ENCODE measurements around the gene HEPH. TPM values are rescaled to one million over a fixed set of nuclear protein-coding genes. Genes with fewer than 3 reads are reported as not detected.
"Not testable (repeated sequence)": the region's sequence is repeated elsewhere in the genome, so short reads cannot be mapped to it uniquely, and the experiment has no call there.

Gene HEPH
- total RNA-seq, 2 donors from 2014 or later = 76.2 to 88.1 TPM

GRCh38 chrX:66126662-66127061 lies 37.4 kb upstream of the HEPH start:
- H3K9ac ChIP-seq (ENCODE audit: extremely low read depth, low read length, poor library complexity, severe bottlenecking) = no peak overlapping the region
- Mint-ChIP-seq H3K4me3 (no peak overlapping the region), H3K36me3 (ENCODE audit: low read depth) (no peaks in the 10 kb centered on the region), H3K4me1 (peaks cover 7% of the 10 kb centered on the region), H3K9me3 (peaks cover 79% of the 10 kb centered on the region), H3K27ac (no peak overlapping the region), H3K27me3 (ENCODE audit: insufficient read depth) (no peaks in the 10 kb centered on the region)
- no peak overlapping the region for H3K4me3 ChIP-seq (ENCODE audit: low read length)
- H3K27ac ChIP-seq (ENCODE audit: low read depth, low read length) = no peak overlapping the region
- no peaks in the 10 kb centered on the region for H3K9me3 ChIP-seq (ENCODE audit: control insufficient read depth, low read length)
- 66 to 80% methylated on average over 1 to 3 of the region's 3 CpGs for WGBS, 2 experiments (ENCODE audit: insufficient coverage in 1 of 2, insufficient read length in 1 of 2)
- DNase-seq = no peak
- H3K27me3 ChIP-seq (ENCODE audit: control insufficient read depth, insufficient read depth, low read length, poor library complexity, severe bottlenecking) = no peaks in the 10 kb centered on the region
- no peaks in the 10 kb centered on the region for H3K36me3 ChIP-seq (ENCODE audit: control insufficient read depth, insufficient read depth, low read length)
- no peak for TF ChIP-seq CTCF (conservative IDR thresholded peaks at IDR 0.05)
- H3K4me1 ChIP-seq (ENCODE audit: control insufficient read depth, insufficient read depth, low read length) = no peaks in the 10 kb centered on the region

DNA sequence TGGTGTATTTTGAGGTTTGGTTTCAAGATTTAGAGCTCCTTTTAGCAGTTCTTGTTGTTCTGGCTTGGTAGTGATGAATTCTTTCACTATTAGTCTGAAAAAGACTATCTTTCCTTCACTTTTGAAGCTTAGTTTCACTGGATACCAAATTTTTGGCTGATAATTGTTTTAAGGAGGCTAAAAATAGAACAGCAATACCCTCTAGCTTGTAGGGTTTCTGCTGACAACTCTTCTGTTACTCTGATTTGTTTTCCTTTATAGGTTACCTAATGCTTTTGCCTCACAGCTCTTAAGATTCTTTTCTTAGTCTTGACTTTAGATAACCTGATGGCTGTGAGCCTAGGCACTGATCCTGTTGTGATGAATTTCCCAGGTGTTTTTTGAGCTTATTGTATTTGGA lies 33.6 kb upstream of the HEPH start:
- Histone ChIP-seq H3K36me3 (ENCODE audit: control insufficient read depth, insufficient read depth, low read length) (no peaks in the 10 kb centered on the region), H3K27ac (ENCODE audit: low read depth, low read length) (no peak overlapping the region), H3K4me1 (ENCODE audit: control insufficient read depth, insufficient read depth, low read length) (no peaks in the 10 kb centered on the region), H3K9ac (ENCODE audit: extremely low read depth, low read length, poor library complexity, severe bottlenecking) (no peak overlapping the region), H3K9me3 (ENCODE audit: control insufficient read depth, low read length) (no peaks in the 10 kb centered on the region), H3K27me3 (ENCODE audit: control insufficient read depth, insufficient read depth, low read length, poor library complexity, severe bottlenecking) (no peaks in the 10 kb centered on the region), H3K4me3 (ENCODE audit: low read length) (no peak overlapping the region)
- no peaks in the 10 kb centered on the region for H3K27me3 Mint-ChIP-seq (ENCODE audit: insufficient read depth)
- H3K4me1 Mint-ChIP-seq = peaks cover 7% of the 10 kb centered on the region
- no peak for DNase-seq
- peaks cover 54% of the 10 kb centered on the region for H3K9me3 Mint-ChIP-seq
- H3K4me3 Mint-ChIP-seq = no peak overlapping the region
- no peaks in the 10 kb centered on the region for H3K36me3 Mint-ChIP-seq (ENCODE audit: low read depth)
- H3K27ac Mint-ChIP-seq = peak overlapping the region; percentile 42
- no peak for TF ChIP-seq CTCF (conservative IDR thresholded peaks at IDR 0.05)

DNA sequence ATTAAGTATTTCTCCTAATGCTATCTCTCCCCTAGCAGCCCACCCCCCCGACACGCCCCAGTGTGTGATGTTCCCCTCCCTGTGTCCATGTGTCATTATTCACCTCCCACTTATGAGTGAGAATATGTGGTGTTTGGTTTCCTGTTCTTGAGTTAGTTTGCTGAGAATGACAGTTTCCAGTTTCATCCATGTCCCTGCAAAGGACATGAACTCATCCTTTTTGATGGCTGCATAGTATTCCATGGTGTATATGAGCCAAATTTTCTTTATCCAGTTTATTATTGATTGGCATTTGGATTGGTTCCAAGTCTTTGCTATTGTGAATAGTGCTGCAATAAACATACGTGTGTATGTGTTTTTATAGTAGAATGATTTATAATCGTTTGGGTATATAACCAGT lies 28.8 kb upstream of the HEPH start:
- not testable (repeated sequence) for H3K27me3 Mint-ChIP-seq (ENCODE audit: insufficient read depth); H3K4me3 ChIP-seq (ENCODE audit: low read length); H3K36me3 Mint-ChIP-seq (ENCODE audit: low read depth); H3K4me1 ChIP-seq (ENCODE audit: control insufficient read depth, insufficient read depth, low read length); H3K27ac ChIP-seq (ENCODE audit: low read depth, low read length); H3K9me3 ChIP-seq (ENCODE audit: control insufficient read depth, low read length); H3K27ac Mint-ChIP-seq; H3K4me3 Mint-ChIP-seq; H3K4me1 Mint-ChIP-seq; DNase-seq; H3K36me3 ChIP-seq (ENCODE audit: control insufficient read depth, insufficient read depth, low read length); H3K27me3 ChIP-seq (ENCODE audit: control insufficient read depth, insufficient read depth, low read length, poor library complexity, severe bottlenecking); H3K9ac ChIP-seq (ENCODE audit: extremely low read depth, low read length, poor library complexity, severe bottlenecking)
- 88% methylated on average over 2 of the region's 4 CpGs; no CpG with 5 or more reads in 1 of the 2 experiments for WGBS, 2 experiments (ENCODE audit: insufficient coverage in 1 of 2, insufficient read length in 1 of 2)
- H3K9me3 Mint-ChIP-seq = peaks cover 30% of the 10 kb centered on the region

GRCh38 chrX:66142351-66142750 lies 21.7 kb upstream of the HEPH start:
- DNase-seq = no peak
- Histone ChIP-seq H3K9me3 (ENCODE audit: control insufficient read depth, low read length) (no peaks in the 10 kb centered on the region), H3K4me1 (ENCODE audit: control insufficient read depth, insufficient read depth, low read length) (no peaks in the 10 kb centered on the region), H3K27me3 (ENCODE audit: control insufficient read depth, insufficient read depth, low read length, poor library complexity, severe bottlenecking) (no peaks in the 10 kb centered on the region), H3K27ac (ENCODE audit: low read depth, low read length) (no peak overlapping the region), H3K36me3 (ENCODE audit: control insufficient read depth, insufficient read depth, low read length) (no peaks in the 10 kb centered on the region), H3K9ac (ENCODE audit: extremely low read depth, low read length, poor library complexity, severe bottlenecking) (no peak overlapping the region), H3K4me3 (ENCODE audit: low read length) (no peak overlapping the region)
- WGBS, 2 experiments (ENCODE audit: insufficient coverage in 1 of 2, insufficient read length in 1 of 2) = 93 to 100% methylated on average over 1 of the region's 1 CpG
- H3K4me1 Mint-ChIP-seq = no peaks in the 10 kb centered on the region
- no peak overlapping the region for H3K4me3 Mint-ChIP-seq
- H3K9me3 Mint-ChIP-seq = peaks cover 38% of the 10 kb centered on the region
- no peaks in the 10 kb centered on the region for H3K36me3 Mint-ChIP-seq (ENCODE audit: low read depth)
- no peak overlapping the region for H3K27ac Mint-ChIP-seq
- no peak for TF ChIP-seq CTCF (conservative IDR thresholded peaks at IDR 0.05)
- H3K27me3 Mint-ChIP-seq (ENCODE audit: insufficient read depth) = peaks cover 2% of the 10 kb centered on the region

All from endodermal cell (in vitro differentiated cells).